WERI-Rb-1 (cell line): Measurements from ENCODE around the gene PKD1L1.

Source experiments
- DNase-seq: peaks from one replicate; pipeline ENCODE4 v3.0.0-alpha.2; 2020
- H3K27ac ChIP-seq: fragments of 250-450 bp; sonication (Bioruptor Pico); 2 replicates; pipeline ENCODE4 v1.5.1; 2020; ENCODE audit warnings: mild to moderate bottlenecking, moderate library complexity
- H3K27me3 ChIP-seq: fragments of 250-450 bp; sonication (Bioruptor Pico); 2 replicates; pipeline ENCODE4 v1.5.1; 2021; ENCODE audit warnings: mild to moderate bottlenecking, low read depth, moderate library complexity; ENCODE audit not compliant: insufficient read depth, severe bottlenecking
- H3K36me3 ChIP-seq: fragments of 250-450 bp; sonication (Bioruptor Pico); 2 replicates; pipeline ENCODE4 v1.5.1; 2020; ENCODE audit warnings: mild to moderate bottlenecking, moderate library complexity
- H3K4me3 ChIP-seq: 2 replicates; pipeline ENCODE4 v1.5.1; 2011; ENCODE audit warnings: low read depth, mild to moderate bottlenecking, control low read depth, low read length
- H3K9me3 ChIP-seq: fragments of 250-450 bp; sonication (Bioruptor Pico); 2 replicates; pipeline ENCODE4 v1.5.1; 2021; ENCODE audit warnings: mild to moderate bottlenecking, moderate library complexity; ENCODE audit not compliant: severe bottlenecking
- CTCF ChIP-seq: IDR thresholded peaks from 2 replicates; pipeline ENCODE4 v1.5.1; 2011; ENCODE audit warnings: low read depth, mild to moderate bottlenecking, control low read depth, inconsistent platforms, low read length

Gene PKD1L1

GRCh38 chr7:47941136-47941844 is 7.0 kb downstream of the PKD1L1 start:
- no peak for DNase-seq
- no peaks in the 10 kb centered on the region for H3K9me3 ChIP-seq
- H3K27me3 ChIP-seq = no peaks in the 10 kb centered on the region
- H3K27ac ChIP-seq = no peak overlapping the region
- H3K36me3 ChIP-seq = no peaks in the 10 kb centered on the region
- no peak for TF ChIP-seq CTCF
- H3K4me3 ChIP-seq = no peak overlapping the region

GRCh38 chr7:47940088-47941013 is 7.9 kb downstream of the PKD1L1 start:
- Histone ChIP-seq H3K36me3 (no peaks in the 10 kb centered on the region), H3K27me3 (no peaks in the 10 kb centered on the region), H3K4me3 (no peak overlapping the region), H3K9me3 (no peaks in the 10 kb centered on the region), H3K27ac (no peak overlapping the region)
- DNase-seq = no peak
- no peak for TF ChIP-seq CTCF

GRCh38 chr7:47939425-47940036 is 8.7 kb downstream of the PKD1L1 start:
- DNase-seq = no peak
- no peaks in the 10 kb centered on the region for H3K27me3 ChIP-seq
- TF ChIP-seq CTCF = no peak
- H3K27ac ChIP-seq = no peak overlapping the region
- H3K36me3 ChIP-seq = no peaks in the 10 kb centered on the region
- H3K4me3 ChIP-seq = no peak overlapping the region
- H3K9me3 ChIP-seq = no peaks in the 10 kb centered on the region

GRCh38 chr7:47938574-47939165 is 9.6 kb downstream of the PKD1L1 start:
- no peaks in the 10 kb centered on the region for H3K27me3 ChIP-seq
- H3K27ac ChIP-seq = no peak overlapping the region
- H3K9me3 ChIP-seq = no peaks in the 10 kb centered on the region
- no peak for TF ChIP-seq CTCF
- no peak overlapping the region for H3K4me3 ChIP-seq
- no peaks in the 10 kb centered on the region for H3K36me3 ChIP-seq
- no peak for DNase-seq

GRCh38 chr7:47937711-47938573 is 10.3 kb downstream of the PKD1L1 start:
- Histone ChIP-seq H3K36me3 (no peaks in the 10 kb centered on the region), H3K27ac (no peak overlapping the region), H3K9me3 (no peaks in the 10 kb centered on the region), H3K27me3 (no peaks in the 10 kb centered on the region), H3K4me3 (no peak overlapping the region)
- TF ChIP-seq CTCF = no peak
- DNase-seq = no peak
